ENCODE data around the gene ALOX12B.

GRCh38 chr17:8076502-8077266 lies 10.8 kb downstream of the ALOX12B start:
- TF ChIP-seq CTCF (IDR thresholded peaks at IDR 0.05): no peak
- no peak for TF ChIP-seq POLR2A (IDR thresholded peaks at IDR 0.05)
- TF ChIP-seq EP300 (IDR thresholded peaks at IDR 0.05; ENCODE audit: low read depth): no peak

Data from transverse colon (tissue), 3 donors.